ENCODE measurements around the gene GJA3.

- TF ChIP-seq CTCF (IDR thresholded peaks at IDR 0.05) (no peak), POLR2A (IDR thresholded peaks at IDR 0.05) (no peak), POLR2AphosphoS5 (IDR thresholded peaks at IDR 0.05) (no peak)
Observed at GRCh38 chr13:20175907-20176652, 15.2 kb upstream of the GJA3 start.

Measured in transverse colon (tissue), 4 donors.